Activated CD8-positive, alpha-beta memory T cell treated with anti-CD3 and anti-CD28 coated beads for 24 hours (primary cell): ENCODE measurements around the gene SGCA.

Experiments
- DNase-seq: peaks from one replicate; pipeline ENCODE4 v3.0.0-alpha.2; 2020

SGCA gene

DNA sequence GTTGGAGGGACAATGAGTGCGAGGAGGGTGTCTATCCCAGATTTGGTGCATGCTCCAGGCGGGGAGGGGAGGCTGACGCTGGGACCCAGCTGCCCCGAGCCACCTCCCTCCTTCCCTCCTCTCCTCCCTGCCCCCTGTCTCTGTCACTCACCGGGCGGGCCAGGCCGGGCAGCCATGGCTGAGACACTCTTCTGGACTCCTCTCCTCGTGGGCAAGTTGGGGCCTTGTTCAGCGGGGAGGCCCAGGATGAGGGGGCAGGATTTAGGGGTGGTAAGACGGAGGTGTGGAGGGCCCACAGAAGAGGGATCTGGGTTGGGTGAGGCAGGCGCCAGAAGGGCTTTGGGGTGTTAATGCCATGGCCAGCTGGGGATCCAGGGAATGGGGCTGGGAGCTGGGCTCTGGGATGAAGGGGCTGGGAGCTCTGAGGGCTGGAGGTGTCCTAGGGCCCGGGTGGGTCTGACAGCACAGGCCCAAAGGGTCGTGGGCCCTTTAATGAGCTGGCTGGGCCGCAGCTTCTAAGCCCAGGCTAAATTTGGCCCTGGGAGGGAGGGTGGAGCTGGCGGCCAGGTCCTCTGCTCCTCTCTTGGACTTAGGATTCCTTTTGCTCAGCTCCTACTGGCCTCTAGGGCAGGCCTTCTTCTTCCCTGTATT is at the start of gene SGCA:
SGCA (plus strand) TSS at position 139 of the 651 bp plus-strand sequence; CDS start at position 175, 36 bp downstream.
- DNase-seq, result no peak

DNA sequence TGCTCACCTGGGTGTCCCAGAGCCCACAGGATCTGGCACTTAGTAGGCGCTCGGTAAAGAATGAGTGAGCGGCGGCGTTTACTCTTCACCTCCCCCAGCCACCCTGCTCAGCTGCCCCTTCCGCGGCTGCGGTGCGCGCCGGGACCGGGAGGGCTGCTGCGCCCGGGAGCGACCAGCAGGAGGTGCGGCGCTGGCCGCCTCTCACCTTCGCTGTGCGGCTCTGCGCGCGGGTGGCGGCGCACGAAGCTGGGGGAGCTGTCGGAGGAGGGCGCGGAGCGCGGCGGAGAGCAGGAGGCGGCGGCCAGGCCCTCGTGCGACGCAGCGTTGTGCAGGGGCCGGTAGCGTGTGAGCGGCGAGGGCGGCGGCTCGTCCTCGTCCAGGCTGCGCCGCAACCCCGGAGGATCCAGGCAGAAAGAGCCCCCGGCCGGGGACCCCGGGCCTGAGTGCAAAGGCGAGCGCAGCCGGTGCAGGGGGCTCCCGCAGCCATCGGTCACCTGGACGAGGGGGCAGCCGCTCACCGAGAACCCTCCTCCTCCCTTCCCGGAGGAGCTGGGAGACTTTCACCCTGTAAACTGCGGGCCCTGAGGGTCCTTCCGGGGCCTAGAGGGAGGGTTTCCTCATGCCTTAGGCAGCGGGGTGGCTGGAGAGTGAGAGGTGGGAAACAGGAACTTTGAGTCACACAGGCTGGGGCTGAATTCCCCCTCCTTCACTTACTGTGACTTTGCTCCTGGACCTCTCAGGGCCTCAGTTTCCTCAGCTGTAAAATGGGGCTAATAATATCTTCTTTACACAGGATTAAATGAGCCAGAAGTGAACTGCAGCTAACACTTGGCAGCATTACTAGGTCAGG is 48.4 kb upstream of the SGCA start:
- DNase-seq, result peak; percentile 83

DNA sequence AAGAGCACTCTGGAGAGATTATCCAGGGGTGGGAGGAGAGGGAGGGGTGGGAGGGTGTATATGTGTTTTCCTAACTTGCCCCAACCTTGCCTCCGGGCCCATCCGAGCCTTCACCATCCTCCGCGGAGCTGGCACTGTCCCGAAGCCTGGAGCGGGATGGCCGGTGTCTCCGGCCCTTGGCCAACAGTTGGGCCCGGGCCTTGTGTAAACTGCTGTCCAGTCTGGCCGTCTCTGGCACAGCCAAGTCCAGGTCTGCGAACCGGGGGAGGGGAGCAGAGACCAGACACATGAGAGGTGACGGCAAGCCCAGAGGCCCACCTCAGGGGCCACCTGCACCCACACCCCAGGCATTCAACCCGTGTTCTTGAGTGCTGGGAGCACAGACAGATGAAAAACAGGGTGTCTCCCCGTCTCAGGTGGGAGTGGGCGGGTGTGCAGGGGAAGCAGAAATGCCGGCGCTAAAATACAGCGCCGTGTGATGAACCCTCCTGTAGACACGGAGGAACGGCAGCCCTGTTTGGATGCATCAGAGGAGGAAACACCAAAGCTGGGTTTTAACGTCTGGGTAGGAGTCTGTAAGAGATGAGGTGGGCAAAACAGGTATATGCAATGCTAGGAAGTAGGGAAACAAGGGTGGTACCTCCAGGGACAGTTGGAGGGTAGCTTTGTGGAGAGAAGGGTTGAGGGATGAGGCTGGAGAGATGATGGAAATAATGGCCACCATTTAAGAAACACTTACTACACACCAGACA is 47.6 kb upstream of the SGCA start:
- DNase-seq, result no peak

DNA sequence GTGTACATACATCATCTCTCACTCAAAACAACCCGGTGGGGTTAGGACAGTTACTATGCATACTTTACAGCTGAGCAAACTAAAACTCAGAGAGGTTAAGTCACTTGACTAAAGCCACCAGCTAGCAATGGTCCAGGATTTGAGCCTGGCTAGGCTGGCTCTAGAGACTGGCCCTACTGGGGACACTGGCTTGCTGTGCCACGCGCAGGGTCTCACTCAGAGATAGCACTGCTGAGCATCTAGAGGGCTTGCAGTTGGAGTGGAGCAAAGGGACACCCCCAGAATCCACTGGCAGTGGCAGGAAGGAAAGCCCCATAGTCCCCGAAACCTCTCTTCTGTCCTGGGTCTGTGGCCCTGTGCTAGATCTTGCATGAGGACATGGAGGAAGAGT is 47.0 kb upstream of the SGCA start:
- no peak for DNase-seq

DNA sequence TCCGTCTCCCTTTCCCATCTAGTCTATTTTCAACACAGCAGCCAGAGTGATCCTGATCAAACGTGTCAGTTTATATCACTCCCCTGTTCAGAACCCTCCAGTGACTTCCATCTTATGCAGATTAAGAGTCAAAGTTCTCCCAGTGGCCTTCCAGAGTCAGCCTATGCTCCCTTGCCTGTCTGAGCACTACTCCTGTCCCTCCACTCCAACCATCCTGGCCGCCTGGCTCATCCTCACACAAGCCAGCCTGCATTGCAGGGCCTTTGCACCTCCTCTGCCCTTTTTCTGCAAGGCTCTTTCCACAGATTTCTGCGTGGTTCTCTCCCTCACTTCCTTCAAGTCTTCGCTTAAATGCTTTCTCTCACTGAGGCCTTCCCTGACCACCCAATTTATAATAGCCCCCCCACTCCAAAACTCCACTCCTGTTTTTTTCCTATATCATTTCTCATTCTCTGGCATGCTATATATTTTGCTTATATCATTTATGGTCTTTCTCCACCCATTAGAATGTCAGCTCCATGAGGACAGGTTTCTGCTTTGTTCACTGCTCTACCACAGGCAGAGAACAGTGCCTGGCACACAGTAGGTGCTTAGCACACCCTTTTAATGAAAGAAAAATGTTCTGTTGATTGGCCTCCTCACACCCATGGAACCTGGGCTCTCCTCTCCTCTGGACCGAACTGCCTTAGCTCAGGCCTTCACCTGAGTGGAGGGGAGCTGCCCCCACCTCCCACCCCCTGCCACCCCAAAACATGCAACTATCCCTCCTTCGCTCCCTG is 45.1 kb upstream of the SGCA start:
- DNase-seq, result no peak

DNA sequence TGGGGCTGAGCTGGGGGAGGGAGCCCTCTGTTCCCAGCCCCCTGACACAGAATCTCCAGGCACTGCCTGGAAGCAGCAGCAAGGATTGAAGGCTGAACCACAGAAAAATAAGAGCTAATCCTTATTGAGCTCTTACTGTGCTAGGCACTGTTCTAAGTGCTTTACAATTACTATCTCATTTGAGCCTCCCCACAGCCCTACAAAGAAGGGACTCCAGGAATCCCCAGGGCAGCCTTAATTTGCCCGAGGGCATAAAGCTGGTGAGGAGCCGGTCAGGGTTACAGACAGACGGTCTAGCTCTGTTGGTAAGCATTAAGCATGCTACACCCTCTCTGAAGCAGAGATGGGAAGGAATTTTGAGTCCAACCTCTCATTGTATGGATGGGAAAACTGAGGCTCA is 42.9 kb upstream of the SGCA start:
- DNase-seq, result no peak

DNA sequence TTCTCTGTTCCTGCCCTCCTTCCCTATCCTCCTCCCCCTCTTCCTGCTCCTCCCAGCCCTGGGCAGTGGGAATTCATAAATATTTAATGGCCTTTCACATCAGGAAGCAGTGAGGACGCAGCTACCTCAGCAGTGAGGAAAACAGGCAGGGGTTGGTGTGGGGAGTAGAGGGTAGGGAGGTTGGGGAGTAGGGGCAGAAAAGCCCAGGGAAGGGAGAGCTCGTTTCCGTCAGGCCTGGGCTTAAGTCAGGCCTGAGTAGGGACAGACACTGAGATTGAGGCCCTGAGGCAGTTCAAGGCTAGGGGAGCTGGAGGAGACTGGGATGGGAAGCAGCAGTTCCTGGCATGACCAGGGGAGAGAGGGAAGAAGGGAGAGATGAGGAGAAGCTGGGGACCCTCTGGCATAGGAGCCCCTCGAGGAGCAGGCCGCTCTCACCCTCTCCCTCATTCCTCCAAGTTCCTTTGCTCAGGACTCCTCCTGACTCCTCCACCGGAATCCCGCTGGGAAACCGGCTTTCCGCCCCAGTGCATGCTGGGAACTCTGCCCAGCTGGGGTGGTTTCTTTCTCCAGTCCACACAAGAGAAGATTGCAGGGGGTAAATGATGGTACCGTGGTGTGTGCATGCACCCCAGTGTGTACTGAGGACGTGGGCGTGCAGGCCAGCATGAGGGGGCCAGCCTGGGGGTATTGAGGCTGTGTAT is 42.0 kb upstream of the SGCA start:
- DNase-seq, result no peak

DNA sequence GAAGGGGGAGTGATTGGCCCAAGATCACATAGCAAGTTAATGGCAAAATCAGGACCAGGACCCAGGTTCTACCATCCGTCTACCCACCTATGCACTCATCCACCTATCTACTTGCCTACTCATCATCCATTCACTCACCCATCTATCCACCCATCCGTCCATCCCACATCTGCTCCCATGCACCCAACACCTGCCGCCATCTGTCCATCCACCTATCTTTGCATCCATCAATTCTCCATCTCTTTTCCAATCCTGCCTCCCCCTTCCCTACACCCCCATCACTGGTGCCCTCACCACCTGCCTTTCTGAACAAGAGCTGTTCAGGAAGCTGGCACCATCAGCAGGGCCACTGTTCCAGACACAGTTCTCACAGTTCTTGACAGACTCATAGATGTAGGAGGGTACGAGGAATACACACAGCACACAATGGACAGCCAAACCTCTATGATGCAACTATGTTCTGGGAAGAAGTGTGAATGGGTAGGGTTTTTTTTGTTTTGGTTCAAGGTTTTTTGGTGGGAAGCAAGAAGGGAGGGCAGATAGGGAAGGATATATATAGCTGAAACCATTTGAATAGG is 40.3 kb upstream of the SGCA start:
- DNase-seq, result no peak

DNA sequence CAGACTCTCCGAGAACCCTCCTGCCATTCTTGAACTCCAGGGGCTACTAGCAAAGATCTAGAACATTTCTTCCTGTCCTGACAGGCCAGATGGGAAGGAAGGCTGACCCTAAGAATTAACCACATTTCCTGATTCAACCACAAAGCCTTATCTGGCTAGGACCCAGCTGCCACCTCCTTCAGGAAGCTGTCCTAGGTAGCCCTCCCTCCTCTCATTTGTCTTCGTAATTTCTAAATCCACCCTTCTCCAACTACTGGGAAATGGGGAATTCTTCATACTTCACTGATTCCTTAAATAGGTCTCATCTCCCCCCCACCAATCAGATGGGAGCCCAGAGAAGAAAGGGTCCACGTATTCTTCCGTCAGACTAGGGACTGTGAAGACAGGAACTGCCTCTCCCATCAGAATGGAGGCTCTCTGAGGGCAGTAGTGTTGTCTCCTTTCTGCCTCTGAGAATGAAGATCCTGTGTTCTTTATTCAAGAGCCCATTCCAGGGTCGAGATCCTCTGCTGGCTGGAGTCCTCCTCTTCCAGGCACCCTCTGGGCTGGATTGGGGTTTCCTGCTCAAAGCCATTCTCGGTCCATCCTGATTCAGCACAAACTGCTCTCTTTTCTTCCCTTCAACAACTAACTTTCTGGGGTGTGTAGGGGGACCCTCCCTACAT is 38.0 kb upstream of the SGCA start:
- DNase-seq, result no peak

DNA sequence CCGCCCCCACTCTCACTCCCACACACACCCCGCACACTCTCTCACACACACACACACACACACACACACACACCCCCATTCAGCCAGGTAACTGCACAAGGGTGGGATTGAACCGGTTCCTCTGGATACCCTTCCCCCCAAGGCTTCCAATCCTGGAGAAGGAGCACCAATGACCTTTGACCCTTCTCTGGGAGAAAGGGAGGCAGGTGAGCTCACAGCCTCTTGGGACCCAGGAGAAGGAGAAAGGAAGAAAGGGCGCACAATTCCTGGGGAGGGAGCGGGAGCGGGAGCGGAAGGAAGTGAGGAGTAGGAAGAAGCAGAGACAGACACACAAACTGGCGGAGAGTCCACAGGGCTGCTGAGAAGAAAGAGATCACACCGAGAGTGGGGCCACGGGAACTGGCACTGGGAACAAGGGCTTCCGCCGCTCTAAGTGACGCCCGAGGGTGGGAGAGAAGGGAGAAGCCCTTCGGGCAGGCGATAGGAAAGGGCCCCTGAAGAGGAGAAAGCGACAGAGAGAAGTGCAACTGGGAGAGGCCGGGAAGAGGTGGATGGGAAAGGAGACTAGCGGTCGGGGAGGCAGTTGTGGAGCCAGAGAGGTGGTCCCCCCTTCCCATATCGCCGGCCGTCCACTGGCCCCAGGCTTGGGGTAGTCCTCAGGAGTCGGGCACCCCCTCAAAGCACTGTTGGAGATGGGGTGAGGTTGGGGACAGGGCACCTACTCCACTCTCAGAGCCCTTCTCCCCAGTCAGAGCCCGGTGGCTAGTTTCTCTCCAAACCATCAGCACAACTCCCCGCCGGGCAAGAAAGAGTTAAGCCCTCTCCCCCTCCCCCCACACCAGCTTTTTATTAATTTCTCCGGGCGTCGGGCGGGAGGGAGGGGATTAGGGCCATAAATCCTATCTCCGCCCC is 37.1 kb upstream of the SGCA start:
- DNase-seq, result no peak

DNA sequence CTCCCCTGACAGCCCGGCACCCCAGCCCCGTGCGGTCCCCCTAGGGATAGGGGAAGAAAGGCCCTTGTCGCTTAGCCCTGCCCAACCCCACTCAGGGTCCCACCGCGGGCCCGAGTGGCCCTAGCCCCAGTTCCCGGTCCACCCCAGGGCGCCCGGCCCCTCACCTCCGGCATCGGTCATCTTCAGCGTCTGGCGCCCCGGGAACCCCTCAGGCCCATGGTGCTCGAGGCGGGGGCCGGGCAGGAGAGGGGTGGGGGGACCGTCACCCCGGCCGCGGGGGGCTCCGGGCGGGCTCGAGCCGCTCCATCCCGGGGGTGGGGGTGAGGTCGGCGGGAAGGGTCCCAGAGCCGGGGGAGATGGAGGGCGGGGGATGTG is 36.5 kb upstream of the SGCA start:
- no peak for DNase-seq

DNA sequence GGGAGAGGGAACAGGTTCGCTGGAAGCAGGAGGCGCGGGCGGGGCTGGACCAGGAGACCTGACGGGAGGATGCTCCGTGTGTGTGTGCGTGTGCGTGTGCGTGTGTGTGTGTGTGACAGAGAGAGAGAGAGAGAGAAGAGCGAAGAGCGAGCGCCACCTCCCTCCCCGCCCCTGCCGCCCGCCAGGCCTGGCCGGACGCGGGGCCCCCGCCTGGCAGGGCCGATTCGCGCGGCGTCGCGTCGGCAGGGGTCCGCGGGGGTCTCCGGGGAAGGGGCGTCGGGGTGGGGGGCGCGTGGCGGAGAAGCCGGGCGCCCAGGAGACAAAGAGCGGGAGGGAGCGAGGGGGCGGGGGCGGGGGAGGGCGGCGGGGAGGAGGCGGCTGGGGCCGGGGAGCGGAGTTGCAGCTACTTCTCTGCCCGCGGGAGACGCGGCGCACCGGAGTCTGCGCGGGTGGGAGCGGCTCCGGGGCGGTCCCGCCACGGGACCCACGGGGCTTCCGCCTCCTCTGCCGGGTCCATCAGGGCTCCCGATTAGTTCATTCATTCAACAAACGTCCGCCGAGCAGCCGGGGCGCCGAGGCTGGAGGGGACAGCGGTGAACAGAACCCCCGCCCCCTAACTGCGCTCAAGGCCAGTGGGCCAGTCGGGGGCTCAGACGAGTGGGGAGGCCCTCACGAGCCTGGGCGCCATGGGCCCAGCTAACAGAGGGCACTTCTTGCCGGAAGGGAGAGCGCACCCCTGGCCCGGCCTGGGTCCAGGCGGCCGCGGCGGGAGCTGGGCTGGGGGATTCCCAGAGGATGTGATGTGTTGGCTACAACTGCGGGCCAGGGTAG is 35.9 kb upstream of the SGCA start, which contains the start of gene SAMD14:
SAMD14 (minus strand) TSS at position 433 of the 831 bp plus-strand sequence. CDS start 5,201 bp downstream, outside the sequence.
- peak; percentile 68 for DNase-seq

DNA sequence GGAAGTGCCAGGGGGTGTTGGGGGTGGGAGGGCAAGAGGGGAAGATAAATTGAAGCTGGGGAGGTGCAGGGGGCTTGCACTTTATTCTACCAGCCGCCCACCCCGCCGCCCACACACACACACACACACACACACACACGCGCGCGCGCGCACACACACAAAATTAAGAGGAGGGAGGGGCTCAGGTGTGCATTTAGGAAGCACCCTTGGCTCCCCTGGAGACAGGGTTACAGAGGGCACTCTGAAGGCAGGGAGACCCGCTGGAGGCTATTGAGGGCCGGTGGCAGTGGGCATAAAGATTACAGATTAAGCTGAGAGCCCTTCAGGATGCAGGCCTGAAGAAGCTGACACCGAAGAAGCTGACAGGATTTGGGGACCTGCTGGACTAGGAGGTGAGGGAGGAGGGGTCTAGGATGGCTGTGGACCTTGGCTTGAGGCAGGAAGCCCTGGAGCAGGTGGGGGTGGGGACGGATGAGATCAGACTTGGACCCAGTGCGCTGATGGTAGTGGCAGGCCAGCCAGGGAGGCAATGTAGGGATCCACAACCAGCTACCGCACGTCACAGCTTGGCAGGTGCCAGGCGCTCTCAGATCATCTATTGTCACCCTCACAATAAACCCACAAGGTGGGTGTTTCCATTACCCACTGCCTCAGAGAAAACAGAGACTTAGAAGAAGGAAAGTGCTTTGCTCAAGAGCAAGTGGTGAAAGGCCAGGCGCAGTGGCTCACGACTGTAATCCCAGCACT is 35.1 kb upstream of the SGCA start:
- no peak for DNase-seq

DNA sequence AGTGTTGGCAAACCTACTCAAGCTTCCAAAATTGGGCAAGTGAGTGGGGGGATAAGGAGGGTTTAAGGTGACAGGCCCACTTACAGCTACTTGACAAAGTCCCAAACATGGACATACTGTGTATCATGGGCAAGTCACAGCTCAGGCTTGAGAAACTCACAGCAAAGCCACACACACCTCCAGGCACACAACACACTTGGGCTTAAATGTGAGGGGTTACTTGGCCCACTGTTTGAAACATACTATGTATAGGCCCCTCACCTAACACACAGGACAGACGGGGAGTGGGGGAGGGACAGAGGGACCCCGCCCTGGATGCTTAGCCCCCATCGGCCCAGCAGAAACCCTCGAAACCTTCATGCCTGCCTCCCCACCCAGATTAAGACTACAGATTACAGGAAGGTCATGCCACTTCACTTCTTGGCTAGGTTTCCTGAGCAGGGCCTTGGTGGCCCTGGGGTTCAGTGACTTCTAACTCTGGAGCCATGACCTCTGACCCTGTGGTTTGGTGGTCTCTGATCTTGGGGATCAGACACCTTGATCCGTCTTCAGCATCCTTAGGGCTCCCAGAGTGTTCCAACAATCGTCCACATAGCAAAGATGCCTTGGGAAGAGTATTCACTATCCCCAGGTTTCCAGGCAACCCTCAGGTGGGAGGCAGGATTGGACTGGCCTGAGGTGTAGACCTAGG is 33.6 kb upstream of the SGCA start:
- DNase-seq, result no peak

DNA sequence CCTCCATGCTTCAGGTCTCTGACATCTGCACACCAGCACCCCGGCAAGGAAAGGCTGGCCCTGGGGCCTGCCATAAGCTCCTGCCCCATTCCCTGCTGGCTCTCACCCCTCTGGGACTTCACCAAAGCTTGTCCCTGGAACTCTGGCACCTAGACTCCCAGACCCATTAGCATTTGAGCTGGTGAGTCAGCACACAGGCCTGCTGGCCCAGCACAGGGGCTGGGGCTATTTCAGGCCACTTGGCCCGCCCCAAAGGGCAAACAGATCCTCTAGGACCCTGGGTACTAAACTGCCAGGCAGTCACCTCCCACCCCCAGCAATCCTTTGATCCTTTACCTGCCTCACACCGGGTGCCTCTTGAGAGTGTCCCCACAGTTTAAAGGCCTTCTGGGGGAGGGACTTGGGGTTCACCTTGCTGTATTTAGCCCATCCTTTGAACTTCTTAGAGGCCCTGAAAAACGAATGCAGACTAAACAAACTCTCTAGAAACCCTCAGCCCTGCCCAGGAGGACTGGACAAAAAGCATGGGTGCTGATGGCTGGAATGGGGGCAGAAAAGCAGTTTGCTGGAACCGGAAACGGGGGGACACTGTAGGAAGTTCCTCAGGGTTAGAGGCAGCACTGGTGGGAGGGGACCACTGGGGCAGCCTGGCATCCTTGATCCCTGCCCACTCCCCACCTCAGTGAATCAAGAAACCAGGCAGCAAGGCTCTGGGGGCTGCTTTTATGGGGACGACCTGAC is 32.6 kb upstream of the SGCA start:
- no peak for DNase-seq

DNA sequence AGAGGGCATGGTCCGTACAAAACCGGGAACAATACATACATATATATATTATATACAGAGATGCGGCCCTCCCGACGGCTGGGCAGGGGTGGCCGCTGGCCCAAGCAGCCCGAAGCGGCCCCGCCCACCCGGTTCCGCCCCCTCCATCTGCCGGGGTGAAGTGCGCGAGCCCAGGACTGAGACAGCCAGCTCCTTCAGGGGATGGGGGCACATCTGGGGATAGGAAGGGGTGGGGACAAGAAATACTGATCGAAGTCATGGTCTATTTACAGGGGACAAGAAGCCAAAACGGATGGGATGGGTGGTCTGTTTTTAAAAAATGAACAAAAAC is 32.1 kb upstream of the SGCA start:
- DNase-seq, result no peak
